ENCODE measurements around the gene SLC39A11.

DNA sequence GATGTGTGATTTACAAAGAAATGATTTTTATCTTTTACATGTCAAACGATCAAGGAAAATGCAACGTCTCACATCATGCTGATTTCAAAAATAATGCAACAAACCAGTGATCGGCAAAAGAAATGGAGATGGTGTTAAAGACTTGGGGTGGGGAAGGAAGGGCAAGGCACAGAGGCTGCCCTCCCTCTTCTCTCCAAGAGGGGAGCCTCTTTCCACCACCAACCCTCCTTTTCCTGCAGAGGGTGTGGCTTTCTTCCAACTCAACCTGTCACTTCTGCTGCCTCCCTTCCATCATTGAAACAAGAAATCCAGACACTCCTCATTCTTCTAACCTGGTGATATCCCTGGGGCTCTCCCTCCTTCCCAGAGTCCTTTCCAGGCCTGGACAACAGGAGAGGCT lies 320.8 kb downstream of the SLC39A11 start:
- TF ChIP-seq CTCF (IDR thresholded peaks at IDR 0.05): no peak
- TF ChIP-seq POLR2A (IDR thresholded peaks at IDR 0.05): no peak
